Measurements from ENCODE around the gene BICDL1. TPM values are rescaled to one million over a fixed set of nuclear protein-coding genes. Genes with fewer than 3 reads are reported as not detected.

Gene BICDL1
- total RNA-seq, 1 experiment from 2014 or later = 3.6 TPM

DNA sequence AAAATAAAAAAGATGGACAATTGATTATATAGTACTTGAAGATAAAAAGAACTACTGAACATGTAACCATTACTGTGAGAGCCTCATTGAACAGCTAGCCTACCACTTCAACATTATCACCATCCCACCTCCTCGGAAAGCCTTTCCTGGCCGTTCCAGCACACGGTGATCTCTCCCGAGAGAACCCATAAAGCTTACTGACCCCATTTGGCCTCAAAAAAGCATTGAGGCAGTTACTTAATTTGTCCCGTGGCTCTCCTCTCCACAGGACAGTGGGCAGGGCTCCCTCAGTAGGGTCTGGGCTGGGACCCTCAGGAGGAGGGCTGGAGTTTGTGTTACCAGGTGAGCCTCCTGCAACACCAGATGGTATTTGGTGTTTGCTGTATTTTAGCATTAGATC is 71.7 kb downstream of the BICDL1 start:
- intact Hi-C loops (cut with micrococcal nuclease) = no loop called here
- no peak for ATAC-seq
- POLR2A ChIA-PET (ENCODE audit: unreplicated experiment) = no interaction called here

DNA sequence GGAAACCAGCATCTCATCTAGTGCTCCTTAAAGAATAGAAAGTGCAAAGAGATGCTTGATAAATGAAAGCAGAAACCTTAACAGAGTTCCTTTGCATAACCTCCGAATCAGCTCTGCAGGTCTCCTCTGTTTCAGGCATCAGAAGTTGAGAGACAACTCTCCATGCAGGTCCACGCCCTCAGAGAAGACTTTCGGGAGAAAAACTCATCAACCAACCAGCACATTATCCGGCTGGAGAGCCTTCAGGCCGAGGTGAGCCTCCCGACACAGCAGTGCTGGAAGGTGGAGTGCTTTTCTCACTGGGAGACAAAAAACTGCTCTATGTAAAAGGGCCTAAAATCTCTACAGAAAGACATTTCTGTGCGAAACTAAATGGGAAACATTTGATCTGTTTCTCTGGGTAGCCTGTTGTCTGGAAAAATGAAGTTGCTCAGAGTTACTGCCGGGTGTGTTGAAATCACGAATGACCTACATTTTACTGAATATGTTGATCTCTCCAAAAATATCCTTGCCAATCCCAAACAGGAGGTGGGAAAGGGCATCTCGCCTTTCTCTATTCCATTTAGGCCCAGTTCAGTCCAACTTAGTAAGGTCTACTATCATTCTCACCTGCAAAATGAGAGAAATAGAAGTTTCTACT is 72.7 kb downstream of the BICDL1 start:
- no TSS peak for BruUV-seq (replicated peaks)
- no peaks in the 10 kb centered on the region for H3K36me3 ChIP-seq (ENCODE audit: low read depth, low read length)
- no peak overlapping the region for H3K4me2 ChIP-seq (ENCODE audit: low read length)
- H3K27ac ChIP-seq (ENCODE audit: low read length) = no peak overlapping the region
- no peaks in the 10 kb centered on the region for H3K9me2 ChIP-seq (replicated peaks; ENCODE audit: low read length)
- TF ChIP-seq EZH2phosphoT487 (IDR thresholded peaks at IDR 0.05; ENCODE audit: borderline replicate concordance, low read length) (no peak), EZH2 (IDR thresholded peaks at IDR 0.05; ENCODE audit: low read length, unreplicated experiment) (no peak)
- TF ChIP-seq, protein P1, sequence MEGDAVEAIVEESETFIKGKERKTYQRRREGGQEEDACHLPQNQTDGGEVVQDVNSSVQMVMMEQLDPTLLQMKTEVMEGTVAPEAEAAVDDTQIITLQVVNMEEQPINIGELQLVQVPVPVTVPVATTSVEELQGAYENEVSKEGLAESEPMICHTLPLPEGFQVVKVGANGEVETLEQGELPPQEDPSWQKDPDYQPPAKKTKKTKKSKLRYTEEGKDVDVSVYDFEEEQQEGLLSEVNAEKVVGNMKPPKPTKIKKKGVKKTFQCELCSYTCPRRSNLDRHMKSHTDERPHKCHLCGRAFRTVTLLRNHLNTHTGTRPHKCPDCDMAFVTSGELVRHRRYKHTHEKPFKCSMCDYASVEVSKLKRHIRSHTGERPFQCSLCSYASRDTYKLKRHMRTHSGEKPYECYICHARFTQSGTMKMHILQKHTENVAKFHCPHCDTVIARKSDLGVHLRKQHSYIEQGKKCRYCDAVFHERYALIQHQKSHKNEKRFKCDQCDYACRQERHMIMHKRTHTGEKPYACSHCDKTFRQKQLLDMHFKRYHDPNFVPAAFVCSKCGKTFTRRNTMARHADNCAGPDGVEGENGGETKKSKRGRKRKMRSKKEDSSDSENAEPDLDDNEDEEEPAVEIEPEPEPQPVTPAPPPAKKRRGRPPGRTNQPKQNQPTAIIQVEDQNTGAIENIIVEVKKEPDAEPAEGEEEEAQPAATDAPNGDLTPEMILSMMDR (conservative IDR thresholded peaks at IDR 0.05; ENCODE audit: low read depth, low read length) = no peak
- H4K20me1 ChIP-seq (ENCODE audit: low read length) = no peaks in the 10 kb centered on the region
- H3K4me1 ChIP-seq (ENCODE audit: insufficient read depth, low read length) = no peaks in the 10 kb centered on the region; the same call in 1 of the 2 replicates
- H3K27me3 ChIP-seq (ENCODE audit: low read length) = no peaks in the 10 kb centered on the region
- no peaks in the 10 kb centered on the region for H3K79me2 ChIP-seq (ENCODE audit: low read length)
- DNase-seq (no peak), ATAC-seq (no peak)
- H3K9me3 ChIP-seq (ENCODE audit: low read length) = no peaks in the 10 kb centered on the region
- H2AFZ ChIP-seq (ENCODE audit: low read length) = no peak overlapping the region
- H3K9ac ChIP-seq (ENCODE audit: low read length) = no peak overlapping the region
- intact Hi-C loops (cut with micrococcal nuclease) = no loop called here
- POLR2A ChIA-PET (ENCODE audit: unreplicated experiment) = no interaction called here
- CTCF ChIA-PET = no interaction called here
- H3K4me3 ChIP-seq (ENCODE audit: low read length) = no peak overlapping the region
- H3F3A ChIP-seq (ENCODE audit: low read length, unreplicated experiment) = no peaks in the 10 kb centered on the region

More for the DNA sequence above, 71.7 kb downstream of the BICDL1 start:
- H3K27me3 ChIP-seq (ENCODE audit: low read length) = no peaks in the 10 kb centered on the region
- no TSS peak for BruUV-seq (replicated peaks)
- H3K79me2 ChIP-seq (ENCODE audit: low read length) = no peaks in the 10 kb centered on the region
- TF ChIP-seq EZH2 (IDR thresholded peaks at IDR 0.05; ENCODE audit: low read length, unreplicated experiment) (no peak), EZH2phosphoT487 (IDR thresholded peaks at IDR 0.05; ENCODE audit: borderline replicate concordance, low read length) (no peak)
- TF ChIP-seq, protein P1 (conservative IDR thresholded peaks at IDR 0.05; ENCODE audit: low read depth, low read length) = no peak
- no peak overlapping the region for H2AFZ ChIP-seq (ENCODE audit: low read length)
- no peaks in the 10 kb centered on the region for H3K36me3 ChIP-seq (ENCODE audit: low read depth, low read length)
- no peaks in the 10 kb centered on the region for H3K9me3 ChIP-seq (ENCODE audit: low read length)
- no peaks in the 10 kb centered on the region for H4K20me1 ChIP-seq (ENCODE audit: low read length)
- H3K27ac ChIP-seq (ENCODE audit: low read length) = no peak overlapping the region
- H3K4me3 ChIP-seq (ENCODE audit: low read length) = no peak overlapping the region
- H3K9ac ChIP-seq (ENCODE audit: low read length) = no peak overlapping the region
- no peak for DNase-seq
- no peak overlapping the region for H3K4me2 ChIP-seq (ENCODE audit: low read length)
- CTCF ChIA-PET = no interaction called here
- no peaks in the 10 kb centered on the region for H3K4me1 ChIP-seq (ENCODE audit: insufficient read depth, low read length)
- H3F3A ChIP-seq (ENCODE audit: low read length, unreplicated experiment) = no peaks in the 10 kb centered on the region
- no peaks in the 10 kb centered on the region for H3K9me2 ChIP-seq (replicated peaks; ENCODE audit: low read length)

DNA sequence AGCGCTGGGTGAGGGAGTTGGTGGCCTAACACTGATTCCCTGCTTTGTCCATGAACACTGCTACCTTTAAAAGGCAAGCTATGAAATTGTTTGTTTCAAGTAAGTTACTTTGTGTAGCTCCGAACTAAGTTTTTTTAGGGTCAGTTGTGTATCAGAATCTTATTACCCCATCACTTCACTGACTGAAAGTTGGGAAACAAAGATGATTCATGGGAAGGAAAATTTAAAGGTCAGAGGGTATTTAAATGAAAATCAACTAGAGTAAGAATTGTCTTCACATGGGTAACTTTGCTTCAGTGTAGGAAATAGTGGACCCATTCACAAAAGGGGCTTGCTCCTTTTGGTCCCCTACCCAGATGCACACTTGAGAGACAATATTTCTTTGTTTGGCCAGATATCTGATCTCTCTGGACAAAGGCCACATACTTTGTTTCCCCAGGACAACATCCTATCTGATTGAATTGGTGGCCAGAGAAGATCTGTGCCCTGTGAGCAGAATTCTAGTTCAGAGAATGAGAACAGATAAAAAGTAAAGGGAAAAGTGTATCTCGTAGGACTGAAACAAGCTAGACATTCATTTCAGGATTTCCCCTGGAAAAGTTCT is 74.0 kb downstream of the BICDL1 start:
- no peak overlapping the region for H3K27ac ChIP-seq (ENCODE audit: low read length)
- ATAC-seq = no peak
- no peaks in the 10 kb centered on the region for H3K79me2 ChIP-seq (ENCODE audit: low read length)
- H3F3A ChIP-seq (ENCODE audit: low read length, unreplicated experiment) = no peaks in the 10 kb centered on the region
- BruUV-seq (replicated peaks) = no TSS peak
- ChIA-PET CTCF (no interaction called here), POLR2A (ENCODE audit: unreplicated experiment) (no interaction called here)
- no peaks in the 10 kb centered on the region for H3K36me3 ChIP-seq (ENCODE audit: low read depth, low read length)
- H3K4me1 ChIP-seq (ENCODE audit: insufficient read depth, low read length) = no peaks in the 10 kb centered on the region; the same call in 1 of the 2 replicates
- no peaks in the 10 kb centered on the region for H3K9me3 ChIP-seq (ENCODE audit: low read length)
- no peak overlapping the region for H2AFZ ChIP-seq (ENCODE audit: low read length)
- intact Hi-C loops (cut with micrococcal nuclease) = no loop called here
- TF ChIP-seq EZH2 (IDR thresholded peaks at IDR 0.05; ENCODE audit: low read length, unreplicated experiment) = no peak
- TF ChIP-seq, protein P1 (conservative IDR thresholded peaks at IDR 0.05; ENCODE audit: low read depth, low read length) = no peak
- no peak for TF ChIP-seq EZH2phosphoT487 (IDR thresholded peaks at IDR 0.05; ENCODE audit: borderline replicate concordance, low read length)
- no peak overlapping the region for H3K4me3 ChIP-seq (ENCODE audit: low read length)
- no peak for DNase-seq
- no peaks in the 10 kb centered on the region for H3K27me3 ChIP-seq (ENCODE audit: low read length)
- no peak overlapping the region for H3K9ac ChIP-seq (ENCODE audit: low read length)
- no peaks in the 10 kb centered on the region for H3K9me2 ChIP-seq (replicated peaks; ENCODE audit: low read length)
- H3K4me2 ChIP-seq (ENCODE audit: low read length) = no peak overlapping the region
- no peaks in the 10 kb centered on the region for H4K20me1 ChIP-seq (ENCODE audit: low read length)

All from PC-3 (cell line).